Stomach (tissue), 19 donors: ENCODE measurements around the gene ATP1B1. TPM values are rescaled to one million over a fixed set of nuclear protein-coding genes. Genes with fewer than 3 reads are reported as not detected.

Experiments
- DNase-seq, 2 donors: peaks; one replicate each; pipeline versions ENCODE4 v3.0.0 to v3.0.0-alpha.2; 2013 to 2019
- H3K27ac ChIP-seq, 5 donors: fragments of 200-600 bp in 4 of 5; sonication (generic) in 4 of 5; one replicate each; pipeline ENCODE4 v1.5.1; 2013 to 2019; ENCODE audit warnings: mild to moderate bottlenecking in 1 of 5, moderate library complexity in 1 of 5
- H3K27me3 ChIP-seq, 3 donors: fragments of 200-600 bp; sonication (generic); one replicate each; pipeline ENCODE4 v1.5.1; 2017 to 2019; ENCODE audit warnings: mixed run types in 1 of 3
- H3K36me3 ChIP-seq, 4 donors: fragments of 200-600 bp; sonication (generic); 1 replicate in 3 of 4; 2 replicates in 1 of 4; pipeline ENCODE4 v1.5.1; 2016 to 2019
- H3K4me1 ChIP-seq, 4 donors: fragments of 200-600 bp; sonication (generic); one replicate each; pipeline ENCODE4 v1.5.1; 2016 to 2019
- H3K4me3 ChIP-seq, 4 donors: fragments of 200-600 bp; sonication (generic) in 3 of 4; one replicate each; pipeline ENCODE4 v1.5.1; 2016 to 2019; ENCODE audit warnings: mild to moderate bottlenecking in 1 of 4
- H3K9me3 ChIP-seq, 4 donors: fragments of 200-600 bp; sonication (generic); one replicate each; pipeline ENCODE4 v1.5.1; 2016 to 2019
- EP300 ChIP-seq: sonication (generic); formaldehyde crosslinking; IDR thresholded peaks from one replicate; pipeline ENCODE4 v1.6.1; 2017; ENCODE audit warnings: antibody characterized with exemption
- POLR2A ChIP-seq, 4 donors: fragments of 450-650 bp; IDR thresholded peaks; one replicate each; pipeline ENCODE4 v1.6.1; 2016; ENCODE audit warnings: antibody characterized with exemption in 4 of 4, control low read depth in 2 of 4, mild to moderate bottlenecking in 1 of 4, moderate library complexity in 1 of 4
- POLR2AphosphoS5 ChIP-seq, 3 donors: sonication (generic); formaldehyde crosslinking; IDR thresholded peaks; one replicate each; pipeline ENCODE4 v1.6.1; 2016; ENCODE audit warnings: antibody characterized with exemption in 3 of 3
- WGBS, 5 donors: extraction: QIAGEN DNeasy Blood & Tissue Kit in 3 of 5; methylation state at CpG; one replicate each; pipeline versions ENCODE4 v1.1.5 to v1.1.7; 2013 to 2018; 5-methylcytosine and 5-hydroxymethylcytosine counted together
- intact Hi-C: fragments of 100-400 bp; cut with DNase I; formaldehyde crosslinking; loops from one replicate; pipeline ENCODE4 v1.15.1; 2023; ENCODE audit warnings: low total_unique reads
- long read RNA-seq, 10 donors: transcript quantifications; one replicate each; lab custom pipeline, GENCODE V29; 2026
- polyA plus RNA-seq, 3 donors: library from polyadenylated mRNA; stranded (reverse); fragments of 200-250 nt; gene quantifications; one replicate each; pipeline ENCODE4 v1.2.3, GENCODE V29; 2013
- total RNA-seq, 5 donors: library from RNA; depleted of rRNA; stranded (reverse); fragments of >200 nt; gene quantifications; one replicate each; pipeline versions ENCODE4 v1.1.0 to v1.2.3, GENCODE V29; 2014 to 2016
- TF ChIP-seq, protein P1 (sequence below), 7 experiments: fragments of 450-650 bp in 4 of 7; fragments of 200-600 bp in 3 of 7; sonication (generic) in 3 of 7; IDR thresholded peaks; one replicate each; pipeline ENCODE4 v1.5.1; 2016 to 2019; ENCODE audit warnings: antibody characterized with exemption in 7 of 7, control low read depth in 2 of 7, mild to moderate bottlenecking in 1 of 7
- donor health status: healthy with polysubstance abuse.
- donor health status: Bipolar disorder and iron deficiency.
- donor health status: healthy.

The ATP1B1 gene
- 100 to 1,000 TPM; 106 to 507 (median 272) TPM for total RNA-seq
- 100 to 1,000 TPM in 2 of 3 donors, 10 to 100 TPM in 1; 59.9 to 176 (median 109) TPM for polyA plus RNA-seq
- long read RNA-seq, donor 1, transcript ATP1B1-201 (6 exons, 1,883 nt) = major isoform, 13 of 146 reads
- long read RNA-seq, donor 1, partial matches to known transcripts = 133 of 146 reads
- long read RNA-seq, donor 1, other reads (novel, unspliced or antisense) = 0 of 146 reads
- long read RNA-seq, donor 2, transcript ATP1B1-201 (6 exons, 1,883 nt) = major isoform, 14 of 23 reads
- long read RNA-seq, donor 2, partial matches to known transcripts = 9 of 23 reads
- long read RNA-seq, donor 2, other reads (novel, unspliced or antisense) = 0 of 23 reads
- long read RNA-seq, donor 3, transcript ATP1B1-201 (6 exons, 1,883 nt) = major isoform, 19 of 49 reads
- long read RNA-seq, donor 3, partial matches to known transcripts = 30 of 49 reads
- long read RNA-seq, donor 3, other reads (novel, unspliced or antisense) = 0 of 49 reads
- long read RNA-seq, donor 4, partial matches to known transcripts = 0 of 1 reads
- long read RNA-seq, donor 4, other reads (novel, unspliced or antisense) = 0 of 1 reads
- long read RNA-seq, donor 5, transcript ATP1B1-201 (6 exons, 1,883 nt) = major isoform, 25 of 55 reads
- long read RNA-seq, donor 5, partial matches to known transcripts = 30 of 55 reads
- long read RNA-seq, donor 5, other reads (novel, unspliced or antisense) = 0 of 55 reads
- long read RNA-seq, donor 6 = 0 reads
- long read RNA-seq, donor 7, transcript ATP1B1-201 (6 exons, 1,883 nt) = major isoform, 14 of 19 reads
- long read RNA-seq, donor 7, partial matches to known transcripts = 5 of 19 reads
- long read RNA-seq, donor 7, other reads (novel, unspliced or antisense) = 0 of 19 reads
- long read RNA-seq, donor 8, transcript ATP1B1-201 (6 exons, 1,883 nt) = major isoform, 39 of 105 reads
- long read RNA-seq, donor 8, partial matches to known transcripts = 66 of 105 reads
- long read RNA-seq, donor 8, other reads (novel, unspliced or antisense) = 0 of 105 reads
- long read RNA-seq, donor 9, transcript ATP1B1-201 (6 exons, 1,883 nt) = major isoform, 17 of 68 reads
- long read RNA-seq, donor 9, partial matches to known transcripts = 51 of 68 reads
- long read RNA-seq, donor 9, other reads (novel, unspliced or antisense) = 0 of 68 reads
- long read RNA-seq, donor 10, transcript ATP1B1-201 (6 exons, 1,883 nt) = major isoform, 12 of 21 reads
- long read RNA-seq, donor 10, partial matches to known transcripts = 9 of 21 reads
- long read RNA-seq, donor 10, other reads (novel, unspliced or antisense) = 0 of 21 reads

DNA sequence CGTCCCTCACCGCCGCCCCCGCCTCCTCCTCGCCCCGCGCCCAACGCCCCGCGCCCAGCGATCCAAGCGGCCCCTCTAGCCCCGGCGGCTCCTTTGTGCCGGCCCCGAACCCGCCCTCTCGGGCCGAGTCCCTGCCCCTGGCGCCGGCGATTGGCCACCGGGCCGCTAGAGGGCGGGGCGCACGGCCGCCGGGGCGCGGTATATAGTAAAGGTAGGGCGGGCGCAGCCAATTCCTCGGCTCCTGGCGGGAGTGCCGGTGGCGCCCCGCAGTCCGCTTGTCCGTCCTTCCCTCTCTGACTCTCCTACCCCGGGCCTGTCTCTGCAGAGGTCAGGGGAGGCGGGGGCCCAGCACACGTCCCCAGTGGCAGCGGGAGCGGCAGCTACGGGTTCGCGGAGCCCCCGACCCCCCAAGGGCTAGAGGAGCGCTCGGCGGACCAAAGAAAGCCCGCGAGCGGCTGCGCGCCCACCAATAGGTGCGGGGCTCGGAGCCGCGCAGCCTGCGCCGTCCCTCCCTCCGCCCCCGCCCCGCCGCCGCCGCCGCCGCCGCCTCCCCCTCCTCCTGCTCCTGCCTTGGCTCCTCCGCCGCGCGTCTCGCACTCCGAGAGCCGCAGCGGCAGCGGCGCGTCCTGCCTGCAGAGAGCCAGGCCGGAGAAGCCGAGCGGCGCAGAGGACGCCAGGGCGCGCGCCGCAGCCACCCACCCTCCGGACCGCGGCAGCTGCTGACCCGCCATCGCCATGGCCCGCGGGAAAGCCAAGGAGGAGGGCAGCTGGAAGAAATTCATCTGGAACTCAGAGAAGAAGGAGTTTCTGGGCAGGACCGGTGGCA, at the start of gene ATP1B1:
Gene ATP1B1, plus strand, starts transcription at position 596 of the 826 bp plus-strand sequence. Its CDS starts 140 bp downstream, at position 736.
- intact Hi-C loops = no loop called here
- Histone ChIP-seq H3K4me3 (peak within 1 kb of the TSS; percentile 75 to 96 (median 79)), H3K9me3 (no peaks in the 10 kb centered on the region), H3K4me1 (peaks cover 24 to 71% (median 48%) of the 10 kb centered on the region in 4 donors), H3K27ac (peak within 1 kb of the TSS; percentile 94 to 98 (median 96)), H3K27me3 (no peaks in the 10 kb centered on the region), H3K36me3 (peaks cover 0 to 3% (median under 1%) of the 10 kb centered on the region in 4 donors)
- peak; percentile 94 to 97 for DNase-seq
- TF ChIP-seq EP300 (no peak), POLR2AphosphoS5 (IDR thresholded peaks at IDR 0.05) (peak; percentile 93 to 99 (median 98)), POLR2A (IDR thresholded peaks at IDR 0.05) (peak in 2 of 4 donors; percentile 86 to 98)
- TF ChIP-seq, protein P1, sequence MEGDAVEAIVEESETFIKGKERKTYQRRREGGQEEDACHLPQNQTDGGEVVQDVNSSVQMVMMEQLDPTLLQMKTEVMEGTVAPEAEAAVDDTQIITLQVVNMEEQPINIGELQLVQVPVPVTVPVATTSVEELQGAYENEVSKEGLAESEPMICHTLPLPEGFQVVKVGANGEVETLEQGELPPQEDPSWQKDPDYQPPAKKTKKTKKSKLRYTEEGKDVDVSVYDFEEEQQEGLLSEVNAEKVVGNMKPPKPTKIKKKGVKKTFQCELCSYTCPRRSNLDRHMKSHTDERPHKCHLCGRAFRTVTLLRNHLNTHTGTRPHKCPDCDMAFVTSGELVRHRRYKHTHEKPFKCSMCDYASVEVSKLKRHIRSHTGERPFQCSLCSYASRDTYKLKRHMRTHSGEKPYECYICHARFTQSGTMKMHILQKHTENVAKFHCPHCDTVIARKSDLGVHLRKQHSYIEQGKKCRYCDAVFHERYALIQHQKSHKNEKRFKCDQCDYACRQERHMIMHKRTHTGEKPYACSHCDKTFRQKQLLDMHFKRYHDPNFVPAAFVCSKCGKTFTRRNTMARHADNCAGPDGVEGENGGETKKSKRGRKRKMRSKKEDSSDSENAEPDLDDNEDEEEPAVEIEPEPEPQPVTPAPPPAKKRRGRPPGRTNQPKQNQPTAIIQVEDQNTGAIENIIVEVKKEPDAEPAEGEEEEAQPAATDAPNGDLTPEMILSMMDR (IDR thresholded peaks at IDR 0.05) = peak in 5 of 7 experiments; percentile 48 to 87 (median 70)
- 0 to 1% (median 0%) methylated on average over 10 to 97 of the region's 100 CpGs for WGBS, 5 donors

DNA sequence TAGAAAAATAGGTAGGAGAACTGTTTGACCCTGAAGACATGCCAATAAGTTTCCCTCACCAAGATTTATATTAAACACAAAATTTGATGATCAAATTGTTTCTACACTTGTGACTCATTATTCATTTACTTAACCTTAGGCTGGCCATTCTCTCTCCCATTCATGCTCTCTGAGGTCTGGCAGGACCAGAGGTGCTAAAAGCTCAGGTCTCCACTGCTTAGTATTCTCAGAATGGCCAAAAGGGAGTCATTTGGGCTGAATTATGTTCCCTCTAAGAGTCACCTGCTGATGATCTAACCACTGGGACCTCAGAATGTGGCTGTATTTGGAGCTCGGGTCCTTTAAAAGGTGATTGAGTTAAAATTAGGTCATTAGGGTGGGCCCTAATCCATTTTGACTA, 47.1 kb upstream of the ATP1B1 start:
- H3K4me3 ChIP-seq = no peak overlapping the region
- intact Hi-C loops = no loop called here
- no peak for TF ChIP-seq POLR2AphosphoS5 (IDR thresholded peaks at IDR 0.05)
- no peak for TF ChIP-seq POLR2A (IDR thresholded peaks at IDR 0.05)
- TF ChIP-seq EP300 = no peak
- TF ChIP-seq, protein P1 (IDR thresholded peaks at IDR 0.05) = no peak
- H3K36me3 ChIP-seq = no peaks in the 10 kb centered on the region
- WGBS, 5 donors = 82 to 96% (median 93%) methylated on average over 1 of the region's 1 CpG
- peaks cover 0 to 18% (median 7%) of the 10 kb centered on the region in 4 donors for H3K9me3 ChIP-seq
- no peaks in the 10 kb centered on the region for H3K27me3 ChIP-seq
- no peak overlapping the region for H3K27ac ChIP-seq
- peaks cover 0 to 15% (median 11%) of the 10 kb centered on the region in 4 donors for H3K4me1 ChIP-seq
- no peak for DNase-seq

DNA sequence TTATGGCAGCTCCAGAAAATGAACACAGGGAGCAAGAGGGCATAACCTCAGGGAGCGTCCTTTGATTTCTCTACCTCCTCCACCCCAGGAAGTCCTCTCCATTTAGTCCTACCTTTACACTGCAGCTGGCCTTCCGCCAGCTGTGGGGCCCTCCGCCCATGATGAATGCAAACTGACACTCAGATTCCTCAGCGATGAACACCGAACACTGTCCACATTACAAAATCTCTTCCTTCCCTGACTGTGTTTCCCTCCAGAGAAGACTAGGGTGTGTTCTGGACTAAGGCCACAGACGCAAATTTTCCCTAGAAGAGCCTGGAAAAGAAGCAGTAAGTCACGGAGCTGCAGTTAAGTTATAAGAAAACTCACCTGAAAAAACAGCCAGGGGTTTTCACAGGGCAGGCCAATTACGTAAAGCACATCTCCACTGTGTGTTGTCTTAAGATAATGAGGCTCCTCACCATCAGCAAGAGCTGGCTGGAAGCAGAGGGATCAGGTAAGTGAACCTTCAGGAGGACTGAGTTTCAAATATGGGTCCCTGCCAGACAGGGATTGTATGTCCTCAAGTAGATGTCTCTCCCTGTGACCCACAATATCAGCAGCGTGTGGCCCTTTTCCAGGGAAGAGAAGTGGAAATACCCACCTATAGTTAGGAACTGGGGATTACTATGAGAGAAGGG, 46.3 kb upstream of the ATP1B1 start:
- peak overlapping the region in 3 of 5 donors; percentile 5 to 16 (median 9) for H3K27ac ChIP-seq
- TF ChIP-seq POLR2A (IDR thresholded peaks at IDR 0.05) = no peak
- no peak for TF ChIP-seq POLR2AphosphoS5 (IDR thresholded peaks at IDR 0.05)
- TF ChIP-seq, protein P1 (IDR thresholded peaks at IDR 0.05) = no peak
- no peak for TF ChIP-seq EP300
- DNase-seq = no peak

More for the DNA sequence above, 46.3 kb upstream of the ATP1B1 start:
- 67 to 91% (median 79%) methylated on average over 9 of the region's 9 CpGs for WGBS, 5 donors
- H3K27me3 ChIP-seq = no peaks in the 10 kb centered on the region
- H3K9me3 ChIP-seq = peaks cover 0 to 18% (median 7%) of the 10 kb centered on the region in 4 donors
- no peak overlapping the region for H3K4me3 ChIP-seq
- H3K36me3 ChIP-seq = no peaks in the 10 kb centered on the region
- intact Hi-C loops = no loop called here
- peaks cover 0 to 15% (median 11%) of the 10 kb centered on the region in 4 donors for H3K4me1 ChIP-seq
